ENCODE results near the gene PITRM1.
"Not testable (repeated sequence)": the region's sequence is repeated elsewhere in the genome, so short reads cannot be mapped to it uniquely, and the experiment has no call there.

PITRM1 gene

GRCh38 chr10:3196958-3197347, 24.4 kb upstream of the PITRM1 start:
- H3K9ac ChIP-seq (ENCODE audit: low read length): no peak overlapping the region

GRCh38 chr10:3196482-3196881, 23.9 kb upstream of the PITRM1 start:
- Histone ChIP-seq H3K4me3 (ENCODE audit: low read depth in 1 of 2, low read length in 2 of 2) (no peak overlapping the region), H3K27me3 (ENCODE audit: control insufficient read depth in 1 of 2, insufficient read depth in 2 of 2, low read length in 2 of 2) (no peaks in the 10 kb centered on the region), H3K9ac (ENCODE audit: low read length) (no peak overlapping the region), H3K27ac (ENCODE audit: low read depth, low read length) (no peak overlapping the region), H3K36me3 (ENCODE audit: insufficient read depth, low read length) (no peaks in the 10 kb centered on the region), H3K9me3 (ENCODE audit: low read length) (no peaks in the 10 kb centered on the region), H3K4me1 (ENCODE audit: insufficient read depth, low read length) (peaks cover 11% of the 10 kb centered on the region)

More at GRCh38 chr10:3196958-3197347, 24.4 kb upstream of the PITRM1 start:
- Histone ChIP-seq H3K27ac (ENCODE audit: low read depth, low read length) (no peak overlapping the region), H3K9me3 (ENCODE audit: low read length) (no peaks in the 10 kb centered on the region), H3K4me3 (ENCODE audit: low read depth in 1 of 2, low read length in 2 of 2) (peak overlapping the region; percentile 9 to 14), H3K27me3 (ENCODE audit: control insufficient read depth in 1 of 2, insufficient read depth in 2 of 2, low read length in 2 of 2) (no peaks in the 10 kb centered on the region), H3K4me1 (ENCODE audit: insufficient read depth, low read length) (peaks cover 11% of the 10 kb centered on the region), H3K36me3 (ENCODE audit: insufficient read depth, low read length) (no peaks in the 10 kb centered on the region)

- Histone ChIP-seq H3K9ac (ENCODE audit: low read length) (no peak overlapping the region), H3K27ac (ENCODE audit: low read depth, low read length) (no peak overlapping the region), H3K9me3 (ENCODE audit: low read length) (no peaks in the 10 kb centered on the region), H3K4me1 (ENCODE audit: insufficient read depth, low read length) (peaks cover 11% of the 10 kb centered on the region), H3K4me3 (ENCODE audit: low read depth in 1 of 2, low read length in 2 of 2) (no peak overlapping the region), H3K27me3 (ENCODE audit: control insufficient read depth in 1 of 2, insufficient read depth in 2 of 2, low read length in 2 of 2) (no peaks in the 10 kb centered on the region), H3K36me3 (ENCODE audit: insufficient read depth, low read length) (no peaks in the 10 kb centered on the region)
These were observed 23.1 kb upstream of the PITRM1 start for GRCh38 chr10:3195726-3196125.

DNA sequence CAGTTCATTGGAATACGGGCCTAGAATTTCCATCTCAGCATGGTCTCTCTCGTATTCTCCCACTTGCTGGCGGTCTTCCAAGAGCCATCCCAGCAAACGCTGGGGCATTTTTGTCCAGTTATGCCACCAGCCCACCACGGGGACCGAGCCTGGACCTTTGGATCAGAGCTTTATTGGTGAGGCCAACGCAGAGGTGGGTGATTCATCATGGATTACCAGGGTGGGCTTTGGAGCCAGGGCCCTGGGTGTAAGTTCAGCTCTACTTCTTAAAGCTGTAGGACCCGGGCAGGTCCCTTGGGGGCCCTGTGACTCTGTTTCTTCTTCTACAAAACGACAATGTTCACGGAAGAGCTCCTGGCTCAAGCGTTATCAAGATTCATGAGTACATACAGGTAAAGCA, 22.7 kb upstream of the PITRM1 start:
- H3K9me3 ChIP-seq (ENCODE audit: low read length): no peaks in the 10 kb centered on the region
- H3K36me3 ChIP-seq (ENCODE audit: insufficient read depth, low read length): no peaks in the 10 kb centered on the region
- no peak overlapping the region for H3K4me3 ChIP-seq (ENCODE audit: low read depth in 1 of 2, low read length in 2 of 2)
- peaks cover 11% of the 10 kb centered on the region for H3K4me1 ChIP-seq (ENCODE audit: insufficient read depth, low read length)
- no peaks in the 10 kb centered on the region for H3K27me3 ChIP-seq (ENCODE audit: control insufficient read depth in 1 of 2, insufficient read depth in 2 of 2, low read length in 2 of 2)
- H3K9ac ChIP-seq (ENCODE audit: low read length): no peak overlapping the region
- H3K27ac ChIP-seq (ENCODE audit: low read depth, low read length): no peak overlapping the region

DNA sequence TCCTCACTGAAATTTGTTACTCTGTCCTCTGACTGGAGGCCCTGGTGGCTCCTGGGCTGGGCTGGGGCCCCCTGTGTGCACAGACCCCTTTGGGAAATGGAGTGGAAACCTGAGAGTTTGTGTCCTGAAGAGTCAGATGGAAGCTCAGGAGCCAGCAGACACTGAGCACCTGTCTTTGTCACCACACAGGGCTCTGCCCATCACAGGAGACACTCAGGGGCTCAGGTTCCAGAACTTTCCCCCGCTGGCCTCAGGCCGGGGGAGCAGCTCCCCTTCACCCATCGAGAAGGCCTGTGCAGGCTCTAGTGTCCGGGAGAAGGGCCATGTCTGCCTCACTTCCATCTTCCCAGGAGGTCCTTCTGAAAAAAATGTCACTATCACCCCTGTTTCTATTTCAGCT, 22.3 kb upstream of the PITRM1 start:
- H3K9me3 ChIP-seq (ENCODE audit: low read length): no peaks in the 10 kb centered on the region
- no peak overlapping the region for H3K9ac ChIP-seq (ENCODE audit: low read length)
- H3K36me3 ChIP-seq (ENCODE audit: insufficient read depth, low read length): no peaks in the 10 kb centered on the region
- H3K4me3 ChIP-seq (ENCODE audit: low read depth in 1 of 2, low read length in 2 of 2): no peak overlapping the region
- no peaks in the 10 kb centered on the region for H3K27me3 ChIP-seq (ENCODE audit: control insufficient read depth in 1 of 2, insufficient read depth in 2 of 2, low read length in 2 of 2)
- H3K4me1 ChIP-seq (ENCODE audit: insufficient read depth, low read length): peaks cover 11% of the 10 kb centered on the region
- no peak overlapping the region for H3K27ac ChIP-seq (ENCODE audit: low read depth, low read length)

- Histone ChIP-seq H3K27ac (ENCODE audit: low read depth, low read length) (no peak overlapping the region), H3K4me1 (ENCODE audit: insufficient read depth, low read length) (peaks cover 11% of the 10 kb centered on the region), H3K27me3 (ENCODE audit: control insufficient read depth in 1 of 2, insufficient read depth in 2 of 2, low read length in 2 of 2) (no peaks in the 10 kb centered on the region), H3K9ac (ENCODE audit: low read length) (no peak overlapping the region), H3K4me3 (ENCODE audit: low read depth in 1 of 2, low read length in 2 of 2) (peak overlapping the region in 1 of 2 donors; percentile 11), H3K36me3 (ENCODE audit: insufficient read depth, low read length) (no peaks in the 10 kb centered on the region), H3K9me3 (ENCODE audit: low read length) (no peaks in the 10 kb centered on the region)
These were observed 21.2 kb upstream of the PITRM1 start for GRCh38 chr10:3193751-3194150.

GRCh38 chr10:3192856-3193635, 20.5 kb upstream of the PITRM1 start:
- Histone ChIP-seq H3K27me3 (ENCODE audit: control insufficient read depth in 1 of 2, insufficient read depth in 2 of 2, low read length in 2 of 2) (no peaks in the 10 kb centered on the region), H3K9ac (ENCODE audit: low read length) (no peak overlapping the region), H3K36me3 (ENCODE audit: insufficient read depth, low read length) (no peaks in the 10 kb centered on the region), H3K4me1 (ENCODE audit: insufficient read depth, low read length) (peaks cover 11% of the 10 kb centered on the region), H3K27ac (ENCODE audit: low read depth, low read length) (no peak overlapping the region), H3K9me3 (ENCODE audit: low read length) (no peaks in the 10 kb centered on the region), H3K4me3 (ENCODE audit: low read depth in 1 of 2, low read length in 2 of 2) (peak overlapping the region; percentile 11 to 39)

GRCh38 chr10:3190817-3191216, 18.2 kb upstream of the PITRM1 start:
- H3K27ac ChIP-seq (ENCODE audit: low read depth, low read length): no peak overlapping the region
- no peaks in the 10 kb centered on the region for H3K9me3 ChIP-seq (ENCODE audit: low read length)
- no peaks in the 10 kb centered on the region for H3K27me3 ChIP-seq (ENCODE audit: control insufficient read depth in 1 of 2, insufficient read depth in 2 of 2, low read length in 2 of 2)
- no peak overlapping the region for H3K9ac ChIP-seq (ENCODE audit: low read length)
- no peaks in the 10 kb centered on the region for H3K36me3 ChIP-seq (ENCODE audit: insufficient read depth, low read length)
- H3K4me1 ChIP-seq (ENCODE audit: insufficient read depth, low read length): no peaks in the 10 kb centered on the region
- H3K4me3 ChIP-seq (ENCODE audit: low read depth in 1 of 2, low read length in 2 of 2): no peak overlapping the region

- not testable (repeated sequence) for H3K27ac ChIP-seq (ENCODE audit: low read depth, low read length); H3K9ac ChIP-seq (ENCODE audit: low read length); H3K4me3 ChIP-seq (ENCODE audit: low read depth in 1 of 2, low read length in 2 of 2); H3K27me3 ChIP-seq (ENCODE audit: control insufficient read depth in 1 of 2, insufficient read depth in 2 of 2, low read length in 2 of 2); H3K4me1 ChIP-seq (ENCODE audit: insufficient read depth, low read length); H3K9me3 ChIP-seq (ENCODE audit: low read length); H3K36me3 ChIP-seq (ENCODE audit: insufficient read depth, low read length)
These were observed 14.6 kb upstream of the PITRM1 start for GRCh38 chr10:3187229-3187628.

DNA sequence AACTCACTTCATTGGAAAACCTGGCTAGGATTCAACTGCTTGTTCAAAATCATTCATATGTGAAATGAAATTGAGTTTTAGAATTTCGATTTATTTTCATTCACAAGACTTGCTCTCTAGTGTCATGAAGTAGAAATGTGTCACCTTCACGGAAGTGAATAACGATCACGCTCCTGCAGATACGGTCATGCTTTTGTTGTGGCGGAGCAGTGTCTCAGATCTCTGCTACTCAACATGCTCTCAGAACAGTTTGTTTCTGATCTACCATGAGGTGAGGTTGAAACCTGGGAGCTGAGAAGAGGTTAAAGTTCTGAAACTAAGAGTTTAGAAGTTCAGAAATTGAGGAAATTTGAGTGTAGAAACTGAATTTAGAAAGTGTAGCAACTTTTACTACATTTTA, 13.8 kb upstream of the PITRM1 start:
- Histone ChIP-seq H3K4me3 (ENCODE audit: low read depth in 1 of 2, low read length in 2 of 2) (no peak overlapping the region), H3K9me3 (ENCODE audit: low read length) (no peaks in the 10 kb centered on the region), H3K9ac (ENCODE audit: low read length) (no peak overlapping the region), H3K27ac (ENCODE audit: low read depth, low read length) (no peak overlapping the region), H3K36me3 (ENCODE audit: insufficient read depth, low read length) (no peaks in the 10 kb centered on the region), H3K27me3 (ENCODE audit: control insufficient read depth in 1 of 2, insufficient read depth in 2 of 2, low read length in 2 of 2) (no peaks in the 10 kb centered on the region), H3K4me1 (ENCODE audit: insufficient read depth, low read length) (no peaks in the 10 kb centered on the region)

DNA sequence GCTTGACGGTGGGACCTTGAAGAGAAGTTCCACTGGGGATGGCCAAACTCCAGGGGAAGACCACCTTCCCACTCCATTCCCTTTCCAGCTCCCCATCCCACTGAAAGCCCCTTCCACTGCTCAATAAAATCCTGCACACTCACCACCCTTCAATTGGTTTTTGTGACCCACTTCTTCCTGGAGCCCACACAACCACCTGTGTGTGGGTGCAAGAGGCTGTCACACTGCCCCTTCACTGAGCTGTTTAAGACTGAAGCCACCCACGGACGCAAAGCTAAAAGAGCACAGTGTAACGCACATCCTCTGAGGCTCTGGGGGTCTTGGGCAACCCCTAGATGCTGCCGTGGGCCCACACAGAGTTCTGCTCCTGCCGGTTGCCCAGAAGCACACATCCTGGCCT, 12.8 kb upstream of the PITRM1 start:
- Histone ChIP-seq H3K9me3 (ENCODE audit: low read length) (no peaks in the 10 kb centered on the region), H3K9ac (ENCODE audit: low read length) (no peak overlapping the region), H3K27ac (ENCODE audit: low read depth, low read length) (no peak overlapping the region), H3K4me1 (ENCODE audit: insufficient read depth, low read length) (no peaks in the 10 kb centered on the region), H3K4me3 (ENCODE audit: low read depth in 1 of 2, low read length in 2 of 2) (no peak overlapping the region), H3K27me3 (ENCODE audit: control insufficient read depth in 1 of 2, insufficient read depth in 2 of 2, low read length in 2 of 2) (no peaks in the 10 kb centered on the region), H3K36me3 (ENCODE audit: insufficient read depth, low read length) (no peaks in the 10 kb centered on the region)

GRCh38 chr10:3180355-3181025, 7.9 kb upstream of the PITRM1 start:
- Histone ChIP-seq H3K27me3 (ENCODE audit: control insufficient read depth in 1 of 2, insufficient read depth in 2 of 2, low read length in 2 of 2) (no peaks in the 10 kb centered on the region), H3K36me3 (ENCODE audit: insufficient read depth, low read length) (no peaks in the 10 kb centered on the region), H3K9ac (ENCODE audit: low read length) (no peak overlapping the region), H3K4me1 (ENCODE audit: insufficient read depth, low read length) (no peaks in the 10 kb centered on the region), H3K27ac (ENCODE audit: low read depth, low read length) (no peak overlapping the region), H3K4me3 (ENCODE audit: low read depth in 1 of 2, low read length in 2 of 2) (no peak overlapping the region), H3K9me3 (ENCODE audit: low read length) (no peaks in the 10 kb centered on the region)

All from muscle layer of colon (tissue), 2 donors.